ENCODE results near the gene OR1F1.
"Not testable (repeated sequence)": the region's sequence is repeated elsewhere in the genome, so short reads cannot be mapped to it uniquely, and the experiment has no call there.

OR1F1 gene

GRCh38 chr16:3187798-3188674, at the start of gene OR1F1:
TSS of gene OR1F1 (plus strand) at chr16:3188204.
- Mint-ChIP-seq H3K27me3 (peaks cover 91% of the 10 kb centered on the region), H3K36me3 (no peaks in the 10 kb centered on the region), H3K9me3 (no peaks in the 10 kb centered on the region), H3K27ac (peak within 1 kb of the TSS; percentile 39), H3K4me1 (peaks cover 40% of the 10 kb centered on the region), H3K4me3 (peak within 1 kb of the TSS; percentile 29)
- no peak for ATAC-seq

GRCh38 chr16:3138342-3138741, 49.7 kb upstream of the OR1F1 start:
- Mint-ChIP-seq H3K9me3 (no peaks in the 10 kb centered on the region), H3K36me3 (peaks cover 32% of the 10 kb centered on the region), H3K27me3 (no peaks in the 10 kb centered on the region), H3K4me1 (peaks cover 32% of the 10 kb centered on the region), H3K27ac (no peak overlapping the region), H3K4me3 (no peak overlapping the region)
- ATAC-seq = no peak

GRCh38 chr16:3138823-3139426, 49.1 kb upstream of the OR1F1 start:
- Mint-ChIP-seq H3K4me3 (no peak overlapping the region), H3K27me3 (no peaks in the 10 kb centered on the region), H3K36me3 (peaks cover 32% of the 10 kb centered on the region), H3K9me3 (no peaks in the 10 kb centered on the region), H3K27ac (no peak overlapping the region), H3K4me1 (peaks cover 27% of the 10 kb centered on the region)
- no peak for ATAC-seq

GRCh38 chr16:3139561-3139960, 48.4 kb upstream of the OR1F1 start:
- ATAC-seq, H3K4me3 Mint-ChIP-seq, H3K9me3 Mint-ChIP-seq, H3K27ac Mint-ChIP-seq, H3K27me3 Mint-ChIP-seq: not testable (repeated sequence)
- Mint-ChIP-seq H3K4me1 (peaks cover 24% of the 10 kb centered on the region), H3K36me3 (peaks cover 32% of the 10 kb centered on the region)

- no peaks in the 10 kb centered on the region for H3K9me3 Mint-ChIP-seq
- no peak overlapping the region for H3K27ac Mint-ChIP-seq
- no peaks in the 10 kb centered on the region for H3K27me3 Mint-ChIP-seq
- peaks cover 32% of the 10 kb centered on the region for H3K36me3 Mint-ChIP-seq
- ATAC-seq = peak; percentile 9
- no peak overlapping the region for H3K4me3 Mint-ChIP-seq
- H3K4me1 Mint-ChIP-seq = peaks cover 19% of the 10 kb centered on the region
These were observed 47.2 kb upstream of the OR1F1 start for GRCh38 chr16:3140603-3141427.

DNA sequence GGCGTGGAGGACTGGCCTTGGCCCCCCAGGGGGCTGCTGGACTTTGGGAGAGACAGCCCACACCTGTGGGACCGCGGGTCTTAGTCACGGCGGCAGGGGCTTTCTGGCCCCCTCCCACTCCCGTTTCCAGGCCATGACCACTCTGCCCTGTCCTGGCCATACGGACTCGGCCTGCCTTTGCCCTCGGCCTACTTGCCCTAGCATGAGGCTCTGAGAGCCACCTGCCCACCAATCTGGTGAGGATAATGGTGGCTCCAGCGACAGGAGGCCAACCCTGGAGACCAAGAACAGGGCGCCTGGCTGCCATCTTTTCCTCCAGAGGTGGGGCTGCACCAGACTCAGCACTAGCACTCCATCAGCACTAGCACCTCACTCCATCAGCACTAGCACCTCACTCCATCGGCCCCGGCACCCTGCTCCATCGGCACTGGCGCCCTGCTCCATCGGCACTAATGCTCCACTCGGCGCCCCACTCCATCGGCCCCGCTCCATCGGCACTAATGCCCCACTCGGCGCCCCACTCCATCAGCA, 46.2 kb upstream of the OR1F1 start:
- Mint-ChIP-seq H3K27ac (no peak overlapping the region), H3K4me3 (no peak overlapping the region), H3K9me3 (no peaks in the 10 kb centered on the region), H3K36me3 (peaks cover 32% of the 10 kb centered on the region), H3K4me1 (peaks cover 14% of the 10 kb centered on the region), H3K27me3 (no peaks in the 10 kb centered on the region)
- no peak for ATAC-seq

- Mint-ChIP-seq H3K27ac (no peak overlapping the region), H3K36me3 (peaks cover 28% of the 10 kb centered on the region)
- ATAC-seq = no peak
These were observed 45.7 kb upstream of the OR1F1 start for GRCh38 chr16:3142327-3142726.

GRCh38 chr16:3142770-3143169, 45.2 kb upstream of the OR1F1 start:
- no peak for ATAC-seq
- H3K4me1 Mint-ChIP-seq = peaks cover 5% of the 10 kb centered on the region
- no peak overlapping the region for H3K27ac Mint-ChIP-seq
- H3K4me3 Mint-ChIP-seq = no peak overlapping the region
- H3K9me3 Mint-ChIP-seq = no peaks in the 10 kb centered on the region
- H3K27me3 Mint-ChIP-seq = no peaks in the 10 kb centered on the region
- H3K36me3 Mint-ChIP-seq = peaks cover 23% of the 10 kb centered on the region

More at GRCh38 chr16:3142327-3142726, 45.7 kb upstream of the OR1F1 start:
- Mint-ChIP-seq H3K4me3 (no peak overlapping the region), H3K4me1 (peaks cover 9% of the 10 kb centered on the region), H3K9me3 (no peaks in the 10 kb centered on the region), H3K27me3 (no peaks in the 10 kb centered on the region)

DNA sequence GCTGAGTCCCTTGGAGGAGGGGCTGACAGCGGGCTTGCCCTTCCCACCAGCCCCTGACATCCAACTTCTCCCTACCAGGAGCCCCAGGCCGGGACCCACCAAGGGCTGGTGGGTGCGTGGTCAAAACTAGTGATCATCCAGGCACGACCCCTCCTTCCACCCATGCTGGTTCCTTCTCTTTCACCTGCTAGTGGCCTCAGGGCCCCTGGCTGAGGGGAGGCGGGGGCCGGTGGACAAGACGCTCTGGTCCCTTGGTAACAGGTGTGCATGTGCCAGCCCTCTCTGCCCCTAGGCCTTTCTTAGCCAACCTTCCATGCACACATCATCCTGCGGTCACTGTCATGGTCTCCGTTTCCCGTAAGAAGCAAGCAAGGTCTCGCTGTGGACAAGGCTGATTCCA, 44.8 kb upstream of the OR1F1 start:
- Mint-ChIP-seq H3K4me1 (peaks cover under 1% of the 10 kb centered on the region), H3K36me3 (peaks cover 23% of the 10 kb centered on the region), H3K27me3 (no peaks in the 10 kb centered on the region), H3K9me3 (no peaks in the 10 kb centered on the region), H3K4me3 (no peak overlapping the region), H3K27ac (no peak overlapping the region)
- no peak for ATAC-seq

- Mint-ChIP-seq H3K36me3 (peaks cover 22% of the 10 kb centered on the region), H3K4me3 (no peak overlapping the region), H3K4me1 (peaks cover under 1% of the 10 kb centered on the region), H3K27me3 (no peaks in the 10 kb centered on the region), H3K9me3 (no peaks in the 10 kb centered on the region), H3K27ac (no peak overlapping the region)
- ATAC-seq = peak; percentile 31
These were observed 44.2 kb upstream of the OR1F1 start for GRCh38 chr16:3143598-3144320.

DNA sequence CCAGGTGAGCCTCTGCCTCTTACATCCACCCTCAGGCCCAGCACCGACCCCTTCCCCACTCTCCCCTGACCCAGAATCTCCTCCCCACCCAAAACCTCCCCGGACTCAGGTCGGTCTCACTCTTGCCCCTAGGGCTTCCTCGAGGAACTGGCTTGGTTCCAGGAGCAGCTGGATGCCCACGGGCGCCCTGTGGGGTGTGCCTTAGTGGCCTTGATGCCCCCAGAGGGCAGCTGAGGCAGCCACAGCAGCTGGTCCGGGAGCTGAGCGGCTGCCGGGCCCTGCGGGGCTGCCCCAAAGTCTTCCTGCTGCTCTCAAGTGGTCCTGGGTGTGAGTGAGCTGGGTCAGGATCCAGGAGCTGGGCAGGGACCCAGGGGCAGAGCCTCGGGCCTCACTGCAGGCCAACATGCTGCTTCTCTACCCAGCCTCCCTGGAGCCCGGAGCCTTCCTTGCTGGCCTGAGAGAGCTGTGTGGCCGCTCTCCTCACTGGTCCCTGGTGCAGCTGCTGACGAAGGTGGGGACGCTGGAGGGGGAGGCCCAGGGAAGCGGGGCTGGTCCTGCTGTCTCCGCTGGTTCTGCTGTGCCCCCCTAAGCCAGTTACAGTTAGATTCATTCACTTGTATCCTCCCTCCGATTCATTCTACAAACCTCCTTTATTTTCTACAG, 43.6 kb upstream of the OR1F1 start:
- Mint-ChIP-seq H3K9me3 (no peaks in the 10 kb centered on the region), H3K36me3 (peaks cover 16% of the 10 kb centered on the region), H3K27me3 (no peaks in the 10 kb centered on the region), H3K4me1 (peaks cover 8% of the 10 kb centered on the region), H3K27ac (no peak overlapping the region), H3K4me3 (no peak overlapping the region)
- ATAC-seq = no peak

GRCh38 chr16:3145151-3145550, 42.9 kb upstream of the OR1F1 start:
- Mint-ChIP-seq H3K4me1 (peaks cover 14% of the 10 kb centered on the region), H3K36me3 (peaks cover 16% of the 10 kb centered on the region), H3K4me3 (no peak overlapping the region), H3K27me3 (no peaks in the 10 kb centered on the region), H3K27ac (no peak overlapping the region), H3K9me3 (no peaks in the 10 kb centered on the region)
- ATAC-seq = no peak

DNA sequence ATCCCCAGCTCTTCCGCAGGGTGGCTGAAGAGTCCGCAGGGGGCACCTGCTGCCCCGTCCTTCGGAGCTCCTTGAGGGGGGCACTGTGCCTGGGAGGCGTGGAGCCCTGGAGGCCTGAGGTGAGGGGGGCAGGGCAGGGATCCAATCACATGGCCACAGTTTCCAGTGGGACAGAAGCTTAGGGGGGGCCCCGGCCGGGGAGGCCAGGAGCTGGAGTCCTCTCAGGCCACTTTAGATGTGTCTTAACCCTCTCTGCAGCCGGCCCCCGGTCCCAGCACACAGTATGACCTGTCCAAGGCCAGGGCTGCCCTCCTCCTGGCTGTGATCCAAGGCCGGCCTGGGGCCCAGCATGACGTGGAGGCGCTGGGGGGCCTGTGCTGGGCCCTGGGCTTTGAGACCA, 42.3 kb upstream of the OR1F1 start:
- peaks cover 16% of the 10 kb centered on the region for H3K4me1 Mint-ChIP-seq

GRCh38 chr16:3147046-3147756, 40.8 kb upstream of the OR1F1 start:
- H3K27ac Mint-ChIP-seq = no peak overlapping the region
- no peaks in the 10 kb centered on the region for H3K9me3 Mint-ChIP-seq
- no peak for ATAC-seq
- peaks cover 24% of the 10 kb centered on the region for H3K4me1 Mint-ChIP-seq
- H3K27me3 Mint-ChIP-seq = no peaks in the 10 kb centered on the region
- peaks cover 6% of the 10 kb centered on the region for H3K36me3 Mint-ChIP-seq
- H3K4me3 Mint-ChIP-seq = no peak overlapping the region

More for the DNA sequence above, 42.3 kb upstream of the OR1F1 start:
- ATAC-seq = no peak
- Mint-ChIP-seq H3K9me3 (no peaks in the 10 kb centered on the region), H3K36me3 (peaks cover 16% of the 10 kb centered on the region), H3K27ac (no peak overlapping the region), H3K4me3 (no peak overlapping the region), H3K27me3 (no peaks in the 10 kb centered on the region)

All from stimulated activated memory B cell treated with anti-CD40 and anti-IgM and Interleukin-4, amounts not matched to agents 10 μg/mL and 1 μg/mL and 100 μg/mL, for 72 hours (primary cell).